ENCODE measurements around the gene GRID1. TPM values are rescaled to one million over a fixed set of nuclear protein-coding genes. Genes with fewer than 3 reads are reported as not detected.

GRID1 gene
- total RNA-seq, 2 experiments from 2014 or later, result not detected

DNA sequence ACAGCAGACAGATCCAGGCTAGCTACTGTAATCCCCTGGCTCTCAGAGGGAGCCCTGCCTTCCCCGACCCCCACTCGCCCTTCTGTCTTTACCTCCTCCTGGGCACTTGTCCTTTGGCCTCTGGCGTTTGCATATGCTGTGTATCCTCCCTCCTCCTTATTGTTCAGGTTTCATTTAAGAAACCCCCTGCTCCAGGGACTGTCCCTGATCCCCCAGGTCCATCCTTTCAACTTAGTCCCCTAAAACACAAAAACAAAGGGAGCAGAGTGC, 25.7 kb downstream of the GRID1 start:
- Mint-ChIP-seq H3K4me3 (no peak overlapping the region), H3K9me3 (no peaks in the 10 kb centered on the region), H3K4me1 (peaks cover 6% of the 10 kb centered on the region), H3K27me3 (no peaks in the 10 kb centered on the region), H3K36me3 (no peaks in the 10 kb centered on the region), H3K27ac (no peak overlapping the region)
- ATAC-seq (ENCODE audit: low read depth), result no peak
- no peak for DNase-seq
- POLR2A ChIA-PET, result no interaction called here

DNA sequence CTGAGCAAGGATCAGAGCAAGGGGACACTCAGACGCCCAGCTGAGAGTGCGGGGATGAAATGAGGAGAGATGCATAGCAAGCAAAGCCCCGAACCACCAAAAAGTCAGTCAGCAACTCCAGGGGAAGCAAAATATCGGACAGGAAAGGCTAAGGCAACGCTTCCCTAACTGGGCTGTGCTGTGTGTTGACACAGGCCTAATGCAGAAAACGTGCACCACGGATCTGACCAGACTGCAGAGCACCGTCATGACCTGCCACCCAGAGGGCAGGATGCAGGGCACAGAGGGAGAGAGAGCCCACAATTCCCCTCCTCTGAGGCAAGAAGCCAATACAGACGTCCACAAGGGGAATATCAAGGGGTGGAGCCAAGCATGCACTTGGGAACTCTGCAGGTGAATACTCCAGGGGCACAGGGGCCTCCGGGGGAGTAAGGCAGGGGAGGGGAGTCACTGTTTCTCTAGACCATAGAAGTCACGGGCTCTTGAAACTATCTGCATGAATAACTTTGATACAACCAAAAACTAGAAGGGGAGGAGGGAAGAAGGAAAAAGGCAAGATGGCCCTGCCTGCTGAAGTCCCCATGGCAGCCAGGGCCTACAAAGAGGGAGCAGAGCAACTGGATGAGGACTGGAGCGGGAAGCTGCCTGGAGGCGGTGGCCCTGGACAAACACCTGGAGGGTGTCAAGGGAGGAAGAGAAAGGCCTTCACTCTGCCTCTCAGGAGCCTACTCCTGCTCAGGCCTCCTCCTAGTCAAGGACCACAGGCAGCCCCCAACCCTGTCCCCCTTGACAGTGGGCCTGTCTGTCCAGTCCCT, 26.2 kb downstream of the GRID1 start:
- Mint-ChIP-seq H3K27ac (no peak overlapping the region), H3K4me3 (no peak overlapping the region), H3K9me3 (no peaks in the 10 kb centered on the region), H3K4me1 (peaks cover 4% of the 10 kb centered on the region), H3K36me3 (no peaks in the 10 kb centered on the region), H3K27me3 (no peaks in the 10 kb centered on the region)
- ATAC-seq (ENCODE audit: low read depth), result no peak
- POLR2A ChIA-PET, result no interaction called here
- peak; percentile 10 for DNase-seq

DNA sequence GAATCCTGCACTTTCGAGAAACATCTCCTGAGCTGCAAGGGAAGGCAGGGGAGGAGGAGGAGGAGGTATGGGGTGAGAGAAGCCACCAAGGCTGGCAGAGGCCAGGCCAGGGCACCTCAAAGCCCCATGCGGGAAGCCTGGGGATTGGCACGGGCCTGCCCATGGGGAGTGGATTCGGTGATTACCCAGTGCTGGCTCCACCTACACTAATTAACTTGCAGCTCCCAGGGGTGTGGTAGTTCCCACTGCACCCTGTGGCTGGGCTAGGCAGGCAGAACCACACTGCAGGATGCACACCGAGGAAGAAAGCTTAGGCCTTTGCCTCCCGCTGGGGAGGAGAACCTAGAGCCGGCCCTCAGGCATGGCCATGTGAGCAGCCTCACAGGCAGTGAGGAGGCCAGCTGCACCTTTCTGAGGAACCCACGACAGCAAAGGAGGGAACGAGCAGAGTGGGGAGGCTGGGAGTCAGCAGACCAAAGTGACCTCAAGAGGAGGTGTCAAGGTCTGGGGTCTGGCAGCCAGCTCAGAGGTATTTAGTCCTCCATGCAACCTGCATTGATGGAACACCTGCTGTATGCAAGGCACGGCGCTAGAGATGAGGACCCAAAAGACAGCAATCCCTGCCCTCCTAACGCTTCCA, 27.2 kb downstream of the GRID1 start:
- Mint-ChIP-seq H3K36me3 (no peaks in the 10 kb centered on the region), H3K4me3 (no peak overlapping the region), H3K4me1 (peaks cover 1% of the 10 kb centered on the region), H3K27ac (no peak overlapping the region), H3K9me3 (no peaks in the 10 kb centered on the region), H3K27me3 (no peaks in the 10 kb centered on the region)
- ATAC-seq (ENCODE audit: low read depth) (no peak), DNase-seq (no peak)
- POLR2A ChIA-PET, result no interaction called here

DNA sequence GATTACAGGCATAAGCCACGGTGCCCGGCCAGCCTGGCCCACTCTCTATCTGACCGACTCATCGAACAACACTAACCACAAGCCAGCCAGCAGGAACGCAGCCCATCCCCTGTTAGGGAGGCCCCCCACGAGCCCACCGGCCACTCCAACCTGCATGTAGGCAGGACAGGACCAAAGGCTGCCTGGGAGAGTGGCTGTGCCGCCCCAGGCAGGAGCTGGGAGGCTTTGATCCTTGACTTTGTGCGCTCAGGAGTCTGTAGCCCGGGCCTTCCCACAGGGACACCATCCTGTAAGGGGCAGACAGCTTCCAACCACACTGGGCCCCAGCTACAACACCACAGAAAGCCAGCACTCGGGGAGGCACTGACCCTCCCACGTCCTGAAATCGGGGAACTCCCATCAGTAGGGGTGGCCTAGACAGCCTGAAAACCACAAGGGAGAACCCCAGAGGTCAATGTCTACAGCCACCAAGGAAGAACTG, 29.4 kb downstream of the GRID1 start:
- H3K9me3 Mint-ChIP-seq, result no peaks in the 10 kb centered on the region
- no peaks in the 10 kb centered on the region for H3K4me1 Mint-ChIP-seq
- POLR2A ChIA-PET, result interaction anchor here (0.6 kb wide), 1 partner anchor 239 kb away, joined by 3 read pairs; no protein-coding TSS in a partner anchor
- ATAC-seq (ENCODE audit: low read depth) (no peak), DNase-seq (no peak)
- H3K27me3 Mint-ChIP-seq, result no peaks in the 10 kb centered on the region
- no peak overlapping the region for H3K4me3 Mint-ChIP-seq
- H3K36me3 Mint-ChIP-seq, result no peaks in the 10 kb centered on the region
- no peak overlapping the region for H3K27ac Mint-ChIP-seq

DNA sequence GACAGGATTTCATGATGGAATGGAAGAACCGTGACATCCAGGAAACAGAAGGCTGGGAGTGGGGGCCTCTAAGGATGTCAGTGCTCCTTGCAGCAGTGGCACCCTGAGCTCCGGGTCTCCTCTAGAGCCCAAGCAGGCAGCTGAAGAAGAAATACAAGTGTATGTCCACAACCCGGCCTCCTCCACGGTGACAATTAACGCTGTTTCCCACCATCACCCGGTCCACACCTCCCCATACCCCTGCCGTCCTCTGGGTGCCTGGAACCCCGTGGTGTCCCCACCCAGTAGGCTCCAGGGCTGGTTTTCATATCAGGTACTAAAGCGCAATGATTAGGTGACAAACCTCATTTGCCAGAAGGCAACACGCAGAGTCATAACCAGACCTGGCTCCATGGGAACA, 30.3 kb downstream of the GRID1 start:
- no peaks in the 10 kb centered on the region for H3K9me3 Mint-ChIP-seq
- POLR2A ChIA-PET, result no interaction called here
- H3K4me1 Mint-ChIP-seq, result no peaks in the 10 kb centered on the region
- DNase-seq, result no peak
- ATAC-seq (ENCODE audit: low read depth), result no peak
- H3K27ac Mint-ChIP-seq, result no peak overlapping the region
- no peak overlapping the region for H3K4me3 Mint-ChIP-seq
- no peaks in the 10 kb centered on the region for H3K36me3 Mint-ChIP-seq
- H3K27me3 Mint-ChIP-seq, result no peaks in the 10 kb centered on the region

DNA sequence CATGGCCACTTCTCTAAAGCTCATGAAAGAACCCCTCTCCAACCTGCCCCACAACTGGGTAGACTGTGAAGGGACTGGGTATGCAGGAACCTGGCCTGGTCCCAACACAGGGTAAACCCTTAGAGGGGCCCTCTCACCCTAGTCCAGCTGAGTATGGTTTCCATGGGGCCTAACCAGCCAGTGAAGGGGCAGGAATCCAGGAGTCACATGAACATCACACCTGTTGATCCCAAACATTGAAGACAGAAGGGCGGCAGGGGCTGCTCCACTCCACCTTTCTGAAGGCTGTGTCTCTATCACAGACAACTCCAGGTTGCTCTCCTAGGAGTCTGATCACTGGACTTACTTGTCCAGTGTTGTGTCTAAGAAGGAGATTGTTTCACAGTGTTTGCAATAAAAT, 30.8 kb downstream of the GRID1 start:
- Mint-ChIP-seq H3K9me3 (no peaks in the 10 kb centered on the region), H3K4me3 (no peak overlapping the region), H3K36me3 (no peaks in the 10 kb centered on the region), H3K27me3 (no peaks in the 10 kb centered on the region), H3K4me1 (no peaks in the 10 kb centered on the region), H3K27ac (no peak overlapping the region)
- DNase-seq (no peak), ATAC-seq (ENCODE audit: low read depth) (no peak)
- POLR2A ChIA-PET, result no interaction called here

DNA sequence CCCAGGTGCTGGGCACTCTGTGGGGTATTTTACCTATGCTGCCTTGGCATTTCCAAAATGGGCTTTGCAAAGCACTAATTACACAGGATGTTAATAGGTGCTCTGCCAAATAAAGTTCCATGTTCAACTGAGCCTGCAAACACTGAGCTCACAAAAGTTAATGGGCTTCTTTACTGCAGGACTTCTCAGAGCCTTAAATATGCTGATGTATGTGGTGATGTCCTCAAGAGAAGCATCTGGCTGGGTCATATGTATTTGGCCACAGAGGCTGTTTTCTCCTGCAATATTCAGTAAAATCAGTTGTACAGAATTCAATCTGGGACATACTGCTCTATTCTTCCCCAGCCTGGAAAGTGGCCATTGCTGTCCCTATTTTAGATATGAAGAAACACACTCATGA, 31.3 kb downstream of the GRID1 start:
- Mint-ChIP-seq H3K4me1 (no peaks in the 10 kb centered on the region), H3K27me3 (no peaks in the 10 kb centered on the region), H3K36me3 (no peaks in the 10 kb centered on the region), H3K9me3 (no peaks in the 10 kb centered on the region), H3K4me3 (no peak overlapping the region), H3K27ac (no peak overlapping the region)
- DNase-seq, result no peak
- ATAC-seq (ENCODE audit: low read depth), result no peak
- POLR2A ChIA-PET, result no interaction called here

DNA sequence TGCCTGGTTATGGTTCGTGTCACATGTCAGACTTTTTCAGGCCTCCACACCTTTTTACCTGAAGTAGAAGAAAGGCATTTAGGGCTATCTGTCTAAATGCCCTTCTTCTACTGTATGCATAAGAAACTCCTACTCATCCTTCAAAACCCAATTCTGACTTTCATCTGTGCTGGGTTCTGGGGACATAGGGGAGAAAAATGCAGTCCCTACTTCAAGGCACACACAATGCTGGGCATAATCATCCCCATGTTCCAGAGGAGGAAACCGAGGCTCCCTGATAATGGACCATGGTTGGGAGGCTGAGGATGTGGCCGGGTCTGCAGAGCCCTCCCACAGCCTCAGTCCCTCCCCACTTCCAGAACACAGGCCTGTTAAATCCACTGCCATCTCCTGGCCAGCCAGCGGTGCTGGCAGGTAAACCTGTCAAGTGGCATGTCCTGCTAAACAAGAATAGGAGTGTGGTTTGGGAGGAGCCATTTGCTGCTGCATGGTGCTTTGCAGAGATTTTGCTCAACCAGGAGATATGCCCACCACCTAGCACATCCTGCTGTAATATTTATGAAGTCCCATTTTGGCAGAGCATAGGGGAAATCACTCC, 32.0 kb downstream of the GRID1 start:
- ATAC-seq (ENCODE audit: low read depth) (no peak), DNase-seq (no peak)
- Mint-ChIP-seq H3K4me3 (no peak overlapping the region), H3K27me3 (no peaks in the 10 kb centered on the region), H3K4me1 (no peaks in the 10 kb centered on the region), H3K27ac (no peak overlapping the region), H3K9me3 (no peaks in the 10 kb centered on the region), H3K36me3 (no peaks in the 10 kb centered on the region)
- POLR2A ChIA-PET, result no interaction called here

DNA sequence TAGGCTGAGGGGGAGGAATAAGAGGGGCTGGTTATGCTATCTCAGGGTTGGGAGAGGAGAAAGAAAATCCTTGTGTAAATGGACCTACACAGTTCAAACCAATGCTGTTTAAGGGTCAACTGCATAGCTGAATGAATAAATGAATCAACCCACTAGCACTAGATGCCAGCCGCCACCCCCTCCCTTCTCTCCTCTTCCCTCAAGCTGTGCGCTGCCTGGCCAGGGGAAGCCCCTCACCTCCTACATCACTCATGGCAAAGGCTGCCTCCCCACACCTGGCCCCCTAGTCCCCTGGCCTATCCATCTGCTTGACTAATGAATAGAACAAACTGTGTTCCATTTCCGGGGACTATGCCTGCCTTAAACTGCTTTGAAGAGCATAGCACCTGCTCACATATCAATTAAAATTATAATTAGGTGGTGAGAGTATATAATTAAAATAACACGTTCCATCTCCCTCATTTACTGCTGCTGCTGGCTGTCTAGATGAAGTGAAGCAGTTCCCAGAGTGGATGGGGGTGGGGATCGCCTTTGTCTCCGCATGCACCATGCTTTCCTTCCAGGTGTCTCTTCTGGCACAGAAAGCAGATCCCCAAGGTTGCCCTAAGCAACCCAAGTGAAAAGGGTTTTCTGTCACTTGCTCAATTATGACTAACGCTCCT, 32.6 kb downstream of the GRID1 start:
- no peaks in the 10 kb centered on the region for H3K9me3 Mint-ChIP-seq
- no peak for DNase-seq
- no peak overlapping the region for H3K4me3 Mint-ChIP-seq
- no peak for ATAC-seq (ENCODE audit: low read depth)
- no peak overlapping the region for H3K27ac Mint-ChIP-seq
- POLR2A ChIA-PET, result no interaction called here
- H3K4me1 Mint-ChIP-seq, result no peaks in the 10 kb centered on the region
- H3K36me3 Mint-ChIP-seq, result no peaks in the 10 kb centered on the region
- H3K27me3 Mint-ChIP-seq, result no peaks in the 10 kb centered on the region

DNA sequence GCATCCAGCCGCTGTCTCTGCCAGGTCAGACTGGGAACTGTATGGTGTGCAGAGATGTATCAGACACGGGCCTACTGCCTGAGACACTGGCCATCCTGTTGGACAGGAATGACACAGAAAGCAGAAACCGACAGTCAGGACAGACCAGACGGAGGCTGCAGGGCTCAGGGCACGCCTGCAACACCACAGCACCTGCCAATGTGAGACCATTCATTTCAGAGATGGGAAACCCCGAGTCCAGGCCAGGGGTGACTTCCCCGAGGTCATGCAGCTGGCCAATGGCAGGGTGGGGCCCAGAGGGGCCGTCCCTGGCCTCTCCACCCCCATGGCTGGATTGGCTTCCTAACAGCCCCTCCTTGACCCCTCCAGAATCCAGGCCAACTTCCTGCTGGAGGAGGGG, 34.7 kb downstream of the GRID1 start:
- DNase-seq (no peak), ATAC-seq (ENCODE audit: low read depth) (no peak)
- H3K36me3 Mint-ChIP-seq, result no peaks in the 10 kb centered on the region

DNA sequence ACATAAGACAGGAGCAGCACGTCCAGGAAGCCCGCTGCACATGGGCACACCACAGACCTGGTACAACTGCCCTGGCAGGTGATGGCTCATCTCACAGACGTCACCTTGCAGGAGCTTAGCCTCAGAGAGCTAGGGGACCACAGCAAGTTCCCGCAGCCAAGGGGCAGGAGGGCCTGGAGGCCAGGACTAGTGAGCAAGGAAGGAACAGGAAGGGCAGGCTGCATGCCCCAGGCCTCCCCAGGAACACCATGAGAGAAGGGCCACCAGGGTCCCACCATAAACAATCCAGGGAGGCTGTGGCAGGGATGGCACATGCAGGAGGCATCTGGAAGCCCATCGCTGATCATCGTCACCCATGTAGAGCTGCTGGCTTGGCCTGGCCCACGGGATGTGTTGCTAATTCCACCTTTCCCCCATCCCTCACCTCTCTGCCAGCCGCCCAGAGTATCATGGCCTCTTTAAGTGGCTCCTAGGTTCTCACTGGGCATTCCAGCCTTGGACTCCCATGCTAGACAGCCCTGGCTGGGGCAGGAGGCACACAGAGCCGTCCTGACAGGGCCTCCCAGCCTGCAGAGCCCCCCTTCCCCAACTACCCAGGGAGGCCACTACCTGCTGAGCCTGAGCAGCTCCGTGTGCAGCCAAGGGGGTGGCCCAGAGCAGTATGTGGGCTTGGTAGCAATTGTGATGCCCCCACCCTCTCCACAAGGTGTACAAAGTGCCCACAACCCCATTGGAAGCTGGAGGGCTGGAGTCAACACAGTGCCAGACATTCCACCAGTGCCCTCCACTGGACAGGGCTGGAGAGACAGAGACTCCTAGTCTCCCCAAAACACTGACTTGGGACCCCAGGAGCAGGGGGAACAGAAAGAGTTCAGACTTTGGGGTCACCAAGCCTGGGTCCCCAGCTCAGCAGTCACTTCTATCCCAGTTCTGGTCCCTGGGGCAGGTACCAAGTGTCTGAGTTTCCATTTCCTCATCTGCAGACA, 35.5 kb downstream of the GRID1 start:
- POLR2A ChIA-PET, result no interaction called here
- no peak for ATAC-seq (ENCODE audit: low read depth)
- H3K27me3 Mint-ChIP-seq, result peaks cover 3% of the 10 kb centered on the region

More for the DNA sequence above, 34.7 kb downstream of the GRID1 start:
- H3K4me3 Mint-ChIP-seq, result no peak overlapping the region
- no peaks in the 10 kb centered on the region for H3K4me1 Mint-ChIP-seq
- H3K9me3 Mint-ChIP-seq, result no peaks in the 10 kb centered on the region
- no peaks in the 10 kb centered on the region for H3K27me3 Mint-ChIP-seq
- H3K27ac Mint-ChIP-seq, result no peak overlapping the region
- POLR2A ChIA-PET, result no interaction called here

DNA sequence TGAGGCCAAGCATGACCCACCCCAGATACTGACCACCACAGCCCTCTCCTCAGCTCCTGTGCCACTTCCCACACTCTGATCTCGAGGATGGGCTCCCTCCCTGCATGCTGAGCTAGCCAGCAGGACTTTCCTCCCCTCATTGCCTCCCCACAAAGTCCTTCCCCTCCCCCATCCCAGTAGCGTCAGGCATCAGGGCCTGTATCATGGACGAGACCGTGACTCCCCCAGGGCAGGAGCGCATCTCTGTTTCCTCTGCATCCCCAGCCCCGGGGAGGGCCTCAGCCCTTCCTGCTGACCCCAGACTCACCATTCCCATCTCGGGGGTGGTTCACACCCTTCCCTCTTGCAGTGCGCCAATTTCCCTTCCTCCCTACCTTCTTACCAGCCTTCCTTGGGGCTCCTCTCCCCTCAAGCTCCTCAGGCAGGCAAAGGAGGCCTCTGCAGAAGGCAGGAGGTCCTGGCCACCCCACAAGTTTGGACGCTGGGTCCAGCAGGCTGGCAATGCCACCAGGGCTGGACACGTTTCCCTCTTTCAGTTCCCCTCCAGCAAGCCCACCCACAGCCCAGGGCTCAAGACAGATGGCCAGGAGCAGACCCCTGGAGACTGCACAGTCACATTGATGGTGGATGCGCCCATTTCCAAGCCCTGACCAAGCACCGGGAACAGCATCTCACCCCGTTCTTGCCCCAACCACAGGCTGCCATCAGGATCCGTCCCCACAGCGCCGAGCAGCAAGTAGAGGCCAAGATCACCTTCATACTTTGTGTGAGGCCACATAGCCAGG, 36.5 kb downstream of the GRID1 start:
- H3K9me3 Mint-ChIP-seq, result no peaks in the 10 kb centered on the region
- ATAC-seq (ENCODE audit: low read depth) (no peak), DNase-seq (no peak)
- no peaks in the 10 kb centered on the region for H3K36me3 Mint-ChIP-seq
- H3K27ac Mint-ChIP-seq, result no peak overlapping the region
- POLR2A ChIA-PET, result no interaction called here
- peaks cover 10% of the 10 kb centered on the region for H3K27me3 Mint-ChIP-seq
- H3K4me1 Mint-ChIP-seq, result no peaks in the 10 kb centered on the region
- H3K4me3 Mint-ChIP-seq, result no peak overlapping the region

More for the DNA sequence above, 35.5 kb downstream of the GRID1 start:
- no peak for DNase-seq
- no peak overlapping the region for H3K4me3 Mint-ChIP-seq
- no peaks in the 10 kb centered on the region for H3K36me3 Mint-ChIP-seq
- H3K4me1 Mint-ChIP-seq, result no peaks in the 10 kb centered on the region
- no peak overlapping the region for H3K27ac Mint-ChIP-seq
- H3K9me3 Mint-ChIP-seq, result no peaks in the 10 kb centered on the region

Measured in activated naive CD8-positive, alpha-beta T cell treated with anti-CD3 and anti-CD28 coated beads, Interleukin-2, amount 10 ng/mL, durations not matched to agents 7 days and 5 days (primary cell).